HepG2 (cell line): ENCODE results near the gene ODAD4. TPM values are rescaled to one million over a fixed set of nuclear protein-coding genes. Genes with fewer than 3 reads are reported as not detected.

Experiments
- ATAC-seq: fragments of 200-7000 bp; cut with Tn5 transposase; 3 replicates; pipeline ENCODE4 v1.9.1; 2020; ENCODE audit warnings: mild to moderate bottlenecking, moderate library complexity
- BruUV-seq: library from RNA; stranded (reverse); fragments of 400-500 nt; replicated peaks from 2 replicates; lab custom pipeline; 2021; lab: Mats Ljungman, UMichigan
- CTCF ChIA-PET: fragments of 300-600 bp; formaldehyde crosslinking; extraction: SDS; loops from one replicate; lab custom pipeline; 2021; ENCODE audit warnings: low total read pairs, inconsistent platforms, low intra/inter-chr PET ratio; lab: Yijun Ruan, JAX
- POLR2A ChIA-PET: fragments of 350-600 bp; sonication (Branson Sonifier 250); formaldehyde crosslinking; loops from one replicate; lab custom pipeline; 2020; ENCODE audit warnings: antibody characterized with exemption, inconsistent platforms; lab: Yijun Ruan, JAX
- DNase-seq: peaks from one replicate; pipeline ENCODE4 v3.0.0-alpha.2; 2015; ENCODE audit warnings: low spot score
- FAIRE-seq: peaks from 3 replicates; lab custom pipeline; 2011; peaks lifted over from hg19 to GRCh38; lab: Jason Lieb, UNC
- H2AFZ ChIP-seq: one replicate; pipeline ENCODE4 v1.6.1; 2011; ENCODE audit warnings: low read length, inconsistent platforms
- H3K27ac ChIP-seq: fragments of 300-600 bp; 3 replicates; pipeline ENCODE4 v1.8.0; 2011; ENCODE audit warnings: mixed run types, mild to moderate bottlenecking, mixed read lengths, low read length, inconsistent platforms; ENCODE audit not compliant: insufficient read depth; ENCODE audit errors: extremely low read length
- H3K27me3 ChIP-seq, 2 experiments: fragments of 200-600 bp in 1 of 2; 2 replicates in 1 of 2; 3 replicates in 1 of 2; pipeline versions ENCODE4 v1.6.0 to v1.8.0; 2011; ENCODE audit warnings: low read length in 2 of 2, mild to moderate bottlenecking in 2 of 2, moderate library complexity in 2 of 2, inconsistent platforms in 1 of 2; ENCODE audit not compliant: insufficient read depth in 2 of 2, control insufficient read depth in 1 of 2
- H3K36me3 ChIP-seq, 2 experiments: fragments of 200-600 bp in 1 of 2; replicated peaks in 1 of 2; 2 replicates in 1 of 2; 3 replicates in 1 of 2; pipeline versions ENCODE4 v1.5.1 to v1.8.0; 2011; ENCODE audit warnings: low read length in 2 of 2, inconsistent platforms in 1 of 2; ENCODE audit not compliant: insufficient read depth in 2 of 2, control insufficient read depth in 1 of 2
- H3K4me1 ChIP-seq: 2 replicates; pipeline ENCODE4 v1.5.1; 2012; ENCODE audit warnings: low read length, inconsistent platforms; ENCODE audit not compliant: insufficient read depth
- H3K4me2 ChIP-seq: 2 replicates; pipeline ENCODE4 v1.6.0; 2011; ENCODE audit warnings: low read depth, low read length, inconsistent platforms
- H3K4me3 ChIP-seq, 3 experiments: fragments of 200-600 bp in 1 of 3; sonication (generic), shearing (Covaris generic) in 1 of 3; replicated peaks in 1 of 3; 2 replicates each; pipeline ENCODE4 v1.5.1; 2011 to 2016; ENCODE audit warnings: low read length in 3 of 3, inconsistent platforms in 2 of 3, low read depth in 2 of 3, mild to moderate bottlenecking in 2 of 3, control low read depth in 1 of 3, mixed read lengths in 1 of 3; ENCODE audit not compliant: insufficient read depth in 1 of 3
- H3K79me2 ChIP-seq: one replicate; pipeline ENCODE4 v1.6.1; 2011; ENCODE audit warnings: low read length, inconsistent platforms; ENCODE audit not compliant: insufficient read depth
- H3K9ac ChIP-seq: 2 replicates; pipeline ENCODE4 v1.6.0; 2011; ENCODE audit warnings: mild to moderate bottlenecking, low read depth, low read length, inconsistent platforms; ENCODE audit not compliant: insufficient read depth
- H3K9me3 ChIP-seq: 2 replicates; pipeline ENCODE4 v1.5.1; 2012; ENCODE audit warnings: mild to moderate bottlenecking, low read length
- H4K20me1 ChIP-seq: 2 replicates; pipeline ENCODE4 v1.6.0; 2011; ENCODE audit warnings: inconsistent platforms, mild to moderate bottlenecking, low read length, moderate library complexity; ENCODE audit not compliant: insufficient read depth
- BHLHE40 ChIP-seq: IDR thresholded peaks from 2 replicates; pipeline ENCODE4 v1.6.1; 2011; ENCODE audit warnings: low read length, improper control_type of control experiment
- DNMT3B ChIP-seq: conservative IDR thresholded peaks from 2 replicates; pipeline ENCODE4 v1.6.1; 2016; ENCODE audit warnings: missing biosample characterization, control low read depth
- ESRRA ChIP-seq: sonication (generic); formaldehyde crosslinking; IDR thresholded peaks from 2 replicates; pipeline ENCODE4 v1.5.1; 2020; ENCODE audit warnings: mild to moderate bottlenecking, low read depth, missing genetic modification reagents
- HIVEP1 ChIP-seq: sonication (generic); formaldehyde crosslinking; IDR thresholded peaks from 2 replicates; pipeline ENCODE4 v1.4.0; 2020; ENCODE audit warnings: mild to moderate bottlenecking, missing genetic modification reagents
- RAD21 ChIP-seq: fragments of 450-650 bp; formaldehyde crosslinking; IDR thresholded peaks from 2 replicates; pipeline ENCODE4 v1.5.0; 2020; ENCODE audit warnings: mild to moderate bottlenecking
- RBFOX2 ChIP-seq: fragments of 200-400 bp; formaldehyde crosslinking; IDR thresholded peaks from 2 replicates; pipeline ENCODE4 v1.6.1; 2017; ENCODE audit warnings: low read depth, mild to moderate bottlenecking, low read length
- RBM22 ChIP-seq: fragments of 200-400 bp; formaldehyde crosslinking; optimal IDR thresholded peaks from 2 replicates; pipeline ENCODE3; 2017; ENCODE audit warnings: mild to moderate bottlenecking, low read length, moderate library complexity
- RXRA ChIP-seq: sonication (generic); formaldehyde crosslinking; IDR thresholded peaks from 2 replicates; pipeline ENCODE4 v1.5.1; 2020; ENCODE audit warnings: missing genetic modification reagents
- SMC3 ChIP-seq: IDR thresholded peaks from 2 replicates; pipeline ENCODE4 v1.6.1; 2011; ENCODE audit warnings: low read length, improper control_type of control experiment
- STAG1 ChIP-seq: sonication (generic); formaldehyde crosslinking; IDR thresholded peaks from 2 replicates; pipeline ENCODE4 v1.4.0; 2020; ENCODE audit warnings: missing genetic modification reagents
- ZSCAN25 ChIP-seq: sonication (generic); formaldehyde crosslinking; IDR thresholded peaks from 2 replicates; pipeline ENCODE4 v1.8.0; 2022; ENCODE audit warnings: mild to moderate bottlenecking, missing genetic modification reagents
- WGBS: methylation state at CpG from one replicate; pipeline ENCODE4 v1.1.6; 2017; ENCODE audit warnings: low lambda C conversion rate; 5-methylcytosine and 5-hydroxymethylcytosine counted together
- in situ Hi-C: cut with HindIII; loops from 2 replicates; pipeline ENCODE4 v1.10.0; 2017; ENCODE audit warnings: low pct_unique_long_range_greater_than_20kb; ENCODE audit not compliant: extremely low pct_ligation_motif_present
- intact Hi-C: fragments of 100-400 bp; cut with micrococcal nuclease; formaldehyde crosslinking; loops from one replicate; pipeline ENCODE4 v1.10.0; 2022; ENCODE audit not compliant: unreplicated experiment
- polyA plus RNA-seq, 8 experiments: library from polyadenylated mRNA; depleted of rRNA in 3 of 8; stranded (reverse) in 7 of 8; unstranded in 1 of 8; fragments of >200 nt; fragmentation: Illumina TruSeq in 4 of 8; extraction: Trizol in 4 of 8; gene quantifications; 2 replicates each; pipeline versions ENCODE4 v1.2.1 to v1.2.3, GENCODE V29; 2011 to 2016; ENCODE audit warnings: low read depth in 4 of 8, missing spikeins in 1 of 8, mixed read lengths in 1 of 8; ENCODE audit not compliant: insufficient read depth in 1 of 8
- total RNA-seq, 5 experiments: library from RNA; depleted of rRNA; stranded (reverse); fragments of >200 nt; fragmentation: Illumina TruSeq; extraction: Trizol; gene quantifications; 2 replicates each; pipeline ENCODE4 v1.2.3, GENCODE V29; 2016; ENCODE audit warnings: low read depth in 1 of 5
- TF ChIP-seq, protein P1 (sequence below): sonication (generic); formaldehyde crosslinking; IDR thresholded peaks from 2 replicates; pipeline ENCODE4 v1.5.0; 2020; ENCODE audit warnings: mild to moderate bottlenecking, missing genetic modification reagents, moderate library complexity
- TF ChIP-seq, protein P2 (sequence below): sonication (generic); formaldehyde crosslinking; IDR thresholded peaks from 2 replicates; pipeline ENCODE4 v1.5.1; 2020; ENCODE audit warnings: mild to moderate bottlenecking, missing genetic modification reagents, moderate library complexity

The ODAD4 gene
- total and polyA plus RNA-seq, 2 of the 13 experiments (the other 11 are each of a cell fraction or from before 2014, with no cell fraction given): 0.48 to 0.53 TPM

DNA sequence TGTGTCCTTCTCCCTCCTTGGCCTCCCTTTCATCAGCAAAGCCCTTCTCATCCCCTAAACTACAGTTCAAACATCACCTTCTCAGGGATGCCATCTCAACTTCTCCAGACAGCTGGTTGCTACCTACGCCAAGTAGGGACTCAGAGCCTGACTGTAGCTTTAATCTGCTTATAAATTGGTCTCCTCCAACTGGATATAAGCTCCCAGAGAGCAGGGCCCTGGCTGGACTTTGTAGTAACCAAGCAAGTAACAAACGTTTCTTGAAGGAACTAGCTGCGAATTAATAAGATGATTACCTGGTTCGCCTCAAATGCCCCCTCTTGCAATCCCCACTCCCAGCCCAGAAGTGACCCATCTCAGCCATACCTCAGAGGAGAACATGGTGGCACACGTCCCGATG lies 47.7 kb upstream of the ODAD4 start:
- no peaks in the 10 kb centered on the region for H4K20me1 ChIP-seq
- no peak overlapping the region for H2AFZ ChIP-seq
- WGBS: 90% methylated on average over 6 of the region's 6 CpGs
- no peak overlapping the region for H3K9ac ChIP-seq
- no TSS peak for BruUV-seq
- no peak overlapping the region for H3K4me3 ChIP-seq
- no peaks in the 10 kb centered on the region for H3K4me1 ChIP-seq
- no peak overlapping the region for H3K27ac ChIP-seq
- H3K27me3 ChIP-seq: no peaks in the 10 kb centered on the region
- DNase-seq (no peak), FAIRE-seq (no peak)
- intact Hi-C loops: no loop called here
- POLR2A ChIA-PET: interaction anchor here (1.2 kb wide), 1 partner anchor 17 kb away, joined by 3 read pairs; the partner anchor contains the start of gene KLHL11
- H3K9me3 ChIP-seq: no peaks in the 10 kb centered on the region
- peaks cover 51 to 93% of the 10 kb centered on the region in 2 experiments for H3K36me3 ChIP-seq
- CTCF ChIA-PET: no interaction called here
- TF ChIP-seq RBM22 (peak; percentile 33), ESRRA (no peak)
- TF ChIP-seq, all 625 proteins: peak for 1
- no peaks in the 10 kb centered on the region for H3K79me2 ChIP-seq
- H3K4me2 ChIP-seq: no peak overlapping the region
- ATAC-seq: no peak
- in situ Hi-C loops: no loop called here

DNA sequence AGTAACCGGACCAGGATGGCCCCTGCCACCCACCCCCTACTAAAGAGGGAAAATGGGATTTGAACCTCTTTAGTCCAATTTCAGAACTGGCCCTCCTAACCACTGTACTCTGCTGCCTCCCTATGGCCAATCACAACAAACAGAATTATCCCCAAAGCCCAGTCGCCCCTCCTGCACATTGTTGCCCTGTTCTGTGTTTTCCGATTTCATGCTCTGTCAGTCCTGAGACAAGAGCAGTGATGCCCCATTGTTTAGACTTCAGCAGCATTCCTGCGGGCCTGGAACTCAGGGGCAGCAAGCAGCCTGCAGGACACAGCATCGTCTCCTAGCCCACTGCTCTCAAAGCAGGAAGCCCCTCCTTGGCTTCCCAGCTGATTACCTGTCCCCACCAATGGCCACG lies 44.7 kb upstream of the ODAD4 start:
- peak; percentile 36 for FAIRE-seq
- TF ChIP-seq BHLHE40 (no peak), DNMT3B (no peak), SMC3 (peak; percentile 46; the same call in 1 of the 2 replicates), HIVEP1 (CRISPR knock-in tag) (0 out of 2 replicates have a peak, but pooled peaks have one; percentile 22), RAD21 (0 out of 2 replicates have a peak, but pooled peaks have one; percentile 49), RBFOX2 (no peak), STAG1 (peak; percentile 68), RXRA (CRISPR knock-in tag) (0 out of 2 replicates have a peak, but pooled peaks have one; percentile 13), ZSCAN25 (CRISPR knock-in tag) (no peak)
- TF ChIP-seq, protein P1, sequence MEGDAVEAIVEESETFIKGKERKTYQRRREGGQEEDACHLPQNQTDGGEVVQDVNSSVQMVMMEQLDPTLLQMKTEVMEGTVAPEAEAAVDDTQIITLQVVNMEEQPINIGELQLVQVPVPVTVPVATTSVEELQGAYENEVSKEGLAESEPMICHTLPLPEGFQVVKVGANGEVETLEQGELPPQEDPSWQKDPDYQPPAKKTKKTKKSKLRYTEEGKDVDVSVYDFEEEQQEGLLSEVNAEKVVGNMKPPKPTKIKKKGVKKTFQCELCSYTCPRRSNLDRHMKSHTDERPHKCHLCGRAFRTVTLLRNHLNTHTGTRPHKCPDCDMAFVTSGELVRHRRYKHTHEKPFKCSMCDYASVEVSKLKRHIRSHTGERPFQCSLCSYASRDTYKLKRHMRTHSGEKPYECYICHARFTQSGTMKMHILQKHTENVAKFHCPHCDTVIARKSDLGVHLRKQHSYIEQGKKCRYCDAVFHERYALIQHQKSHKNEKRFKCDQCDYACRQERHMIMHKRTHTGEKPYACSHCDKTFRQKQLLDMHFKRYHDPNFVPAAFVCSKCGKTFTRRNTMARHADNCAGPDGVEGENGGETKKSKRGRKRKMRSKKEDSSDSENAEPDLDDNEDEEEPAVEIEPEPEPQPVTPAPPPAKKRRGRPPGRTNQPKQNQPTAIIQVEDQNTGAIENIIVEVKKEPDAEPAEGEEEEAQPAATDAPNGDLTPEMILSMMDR: peak; percentile 69
- TF ChIP-seq, protein P2, sequence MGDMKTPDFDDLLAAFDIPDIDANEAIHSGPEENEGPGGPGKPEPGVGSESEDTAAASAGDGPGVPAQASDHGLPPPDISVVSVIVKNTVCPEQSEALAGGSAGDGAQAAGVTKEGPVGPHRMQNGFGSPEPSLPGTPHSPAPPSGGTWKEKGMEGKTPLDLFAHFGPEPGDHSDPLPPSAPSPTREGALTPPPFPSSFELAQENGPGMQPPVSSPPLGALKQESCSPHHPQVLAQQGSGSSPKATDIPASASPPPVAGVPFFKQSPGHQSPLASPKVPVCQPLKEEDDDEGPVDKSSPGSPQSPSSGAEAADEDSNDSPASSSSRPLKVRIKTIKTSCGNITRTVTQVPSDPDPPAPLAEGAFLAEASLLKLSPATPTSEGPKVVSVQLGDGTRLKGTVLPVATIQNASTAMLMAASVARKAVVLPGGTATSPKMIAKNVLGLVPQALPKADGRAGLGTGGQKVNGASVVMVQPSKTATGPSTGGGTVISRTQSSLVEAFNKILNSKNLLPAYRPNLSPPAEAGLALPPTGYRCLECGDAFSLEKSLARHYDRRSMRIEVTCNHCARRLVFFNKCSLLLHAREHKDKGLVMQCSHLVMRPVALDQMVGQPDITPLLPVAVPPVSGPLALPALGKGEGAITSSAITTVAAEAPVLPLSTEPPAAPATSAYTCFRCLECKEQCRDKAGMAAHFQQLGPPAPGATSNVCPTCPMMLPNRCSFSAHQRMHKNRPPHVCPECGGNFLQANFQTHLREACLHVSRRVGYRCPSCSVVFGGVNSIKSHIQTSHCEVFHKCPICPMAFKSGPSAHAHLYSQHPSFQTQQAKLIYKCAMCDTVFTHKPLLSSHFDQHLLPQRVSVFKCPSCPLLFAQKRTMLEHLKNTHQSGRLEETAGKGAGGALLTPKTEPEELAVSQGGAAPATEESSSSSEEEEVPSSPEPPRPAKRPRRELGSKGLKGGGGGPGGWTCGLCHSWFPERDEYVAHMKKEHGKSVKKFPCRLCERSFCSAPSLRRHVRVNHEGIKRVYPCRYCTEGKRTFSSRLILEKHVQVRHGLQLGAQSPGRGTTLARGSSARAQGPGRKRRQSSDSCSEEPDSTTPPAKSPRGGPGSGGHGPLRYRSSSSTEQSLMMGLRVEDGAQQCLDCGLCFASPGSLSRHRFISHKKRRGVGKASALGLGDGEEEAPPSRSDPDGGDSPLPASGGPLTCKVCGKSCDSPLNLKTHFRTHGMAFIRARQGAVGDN (CRISPR knock-in tag): peak; percentile 33; the same call in 1 of the 2 replicates

More for the DNA sequence above, 44.7 kb upstream of the ODAD4 start:
- no peaks in the 10 kb centered on the region for H3K9me3 ChIP-seq
- H4K20me1 ChIP-seq: no peaks in the 10 kb centered on the region
- no peaks in the 10 kb centered on the region for H3K27me3 ChIP-seq
- no peak overlapping the region for H3K4me2 ChIP-seq
- no peak overlapping the region for H3K4me3 ChIP-seq
- CTCF ChIA-PET: interaction anchor here (2.5 kb wide), 1 partner anchor 148 kb away, joined by 15 read pairs; no protein-coding TSS in a partner anchor
- H2AFZ ChIP-seq: no peak overlapping the region
- no peak overlapping the region for H3K9ac ChIP-seq
- H3K36me3 ChIP-seq: peaks cover 35 to 87% of the 10 kb centered on the region in 2 experiments
- no TSS peak for BruUV-seq
- no peaks in the 10 kb centered on the region for H3K79me2 ChIP-seq
- no peak for DNase-seq
- POLR2A ChIA-PET: interaction anchor here (0.6 kb wide), 1 partner anchor 22 kb away, joined by 4 read pairs; no protein-coding TSS in a partner anchor
- in situ Hi-C loops (no loop called here), intact Hi-C loops (no loop called here)
- 97% methylated on average over 6 of the region's 6 CpGs for WGBS
- H3K4me1 ChIP-seq: peaks cover 10% of the 10 kb centered on the region; the same call in 1 of the 2 replicates
- ATAC-seq: peak; percentile 39
- no peak overlapping the region for H3K27ac ChIP-seq
